ENCODE measurements around the gene CCNA1. TPM values are rescaled to one million over a fixed set of nuclear protein-coding genes. Genes with fewer than 3 reads are reported as not detected.

The CCNA1 gene
- total RNA-seq, 4 donors from 2014 or later, result 0.22 to 0.94 (median 0.56) TPM

DNA sequence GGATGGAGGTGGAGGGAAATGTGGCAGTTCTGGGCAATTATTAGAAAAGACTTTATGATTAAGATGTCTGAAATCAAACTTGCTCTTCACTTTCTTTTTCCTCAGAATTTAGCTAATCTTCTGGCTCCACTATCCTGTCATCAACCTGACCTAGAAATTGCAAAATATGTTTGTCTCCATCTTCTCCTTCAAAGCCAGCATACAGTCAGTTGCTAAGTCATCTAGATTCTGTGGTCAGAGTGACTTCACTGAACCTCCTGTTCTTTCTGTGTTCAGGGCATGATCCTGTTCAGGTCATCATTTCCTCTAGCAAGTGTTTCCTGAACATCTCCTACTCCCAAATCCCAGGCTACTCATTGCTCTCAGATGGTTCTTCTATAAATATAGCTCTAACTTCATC is 10.8 kb upstream of the CCNA1 start:
- Histone ChIP-seq H3K9me3 (no peaks in the 10 kb centered on the region), H3K4me1 (peaks cover 0 to 3% of the 10 kb centered on the region in 2 donors), H3K27me3 (no peaks in the 10 kb centered on the region), H3K27ac (no peak overlapping the region), H3K36me3 (no peaks in the 10 kb centered on the region), H3K4me3 (replicated peaks in 1 of 3) (no peak overlapping the region)
- DNase-seq, result no peak
- intact Hi-C loops (cut with DNase I), result no loop called here
- TF ChIP-seq, protein P1, sequence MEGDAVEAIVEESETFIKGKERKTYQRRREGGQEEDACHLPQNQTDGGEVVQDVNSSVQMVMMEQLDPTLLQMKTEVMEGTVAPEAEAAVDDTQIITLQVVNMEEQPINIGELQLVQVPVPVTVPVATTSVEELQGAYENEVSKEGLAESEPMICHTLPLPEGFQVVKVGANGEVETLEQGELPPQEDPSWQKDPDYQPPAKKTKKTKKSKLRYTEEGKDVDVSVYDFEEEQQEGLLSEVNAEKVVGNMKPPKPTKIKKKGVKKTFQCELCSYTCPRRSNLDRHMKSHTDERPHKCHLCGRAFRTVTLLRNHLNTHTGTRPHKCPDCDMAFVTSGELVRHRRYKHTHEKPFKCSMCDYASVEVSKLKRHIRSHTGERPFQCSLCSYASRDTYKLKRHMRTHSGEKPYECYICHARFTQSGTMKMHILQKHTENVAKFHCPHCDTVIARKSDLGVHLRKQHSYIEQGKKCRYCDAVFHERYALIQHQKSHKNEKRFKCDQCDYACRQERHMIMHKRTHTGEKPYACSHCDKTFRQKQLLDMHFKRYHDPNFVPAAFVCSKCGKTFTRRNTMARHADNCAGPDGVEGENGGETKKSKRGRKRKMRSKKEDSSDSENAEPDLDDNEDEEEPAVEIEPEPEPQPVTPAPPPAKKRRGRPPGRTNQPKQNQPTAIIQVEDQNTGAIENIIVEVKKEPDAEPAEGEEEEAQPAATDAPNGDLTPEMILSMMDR (IDR thresholded peaks at IDR 0.05), result no peak
- no peak for TF ChIP-seq POLR2A (IDR thresholded peaks at IDR 0.05)

DNA sequence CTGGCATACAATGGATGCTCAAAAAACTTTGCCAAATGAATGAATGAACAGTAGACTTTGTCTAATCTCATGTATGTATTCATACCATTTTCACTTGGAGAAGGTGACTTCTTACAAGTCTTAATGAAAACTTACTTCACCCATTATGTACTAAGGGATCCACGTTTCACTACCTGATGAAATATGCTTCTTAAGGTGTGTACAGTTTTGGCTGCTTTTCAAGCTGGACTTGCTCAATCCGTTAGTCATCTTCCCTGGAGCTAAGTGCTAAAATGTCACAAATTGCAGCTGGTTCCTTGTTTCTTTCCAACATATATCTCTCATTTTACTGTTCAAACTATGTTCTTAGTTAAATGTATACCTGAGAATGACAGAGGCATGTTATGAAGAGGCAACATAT is 4.2 kb upstream of the CCNA1 start:
- H3K27ac ChIP-seq, result no peak overlapping the region
- no peaks in the 10 kb centered on the region for H3K27me3 ChIP-seq
- H3K4me1 ChIP-seq, result peaks cover 11 to 23% of the 10 kb centered on the region in 2 donors
- no peaks in the 10 kb centered on the region for H3K36me3 ChIP-seq
- H3K9me3 ChIP-seq, result no peaks in the 10 kb centered on the region
- TF ChIP-seq, protein P1 (IDR thresholded peaks at IDR 0.05), result no peak
- no peak for TF ChIP-seq POLR2A (IDR thresholded peaks at IDR 0.05)
- intact Hi-C loops (cut with DNase I), result no loop called here
- 66 to 73% methylated on average over 2 of the region's 2 CpGs for WGBS, 2 donors
- no peak overlapping the region for H3K4me3 ChIP-seq (replicated peaks in 1 of 3)
- DNase-seq, result no peak

DNA sequence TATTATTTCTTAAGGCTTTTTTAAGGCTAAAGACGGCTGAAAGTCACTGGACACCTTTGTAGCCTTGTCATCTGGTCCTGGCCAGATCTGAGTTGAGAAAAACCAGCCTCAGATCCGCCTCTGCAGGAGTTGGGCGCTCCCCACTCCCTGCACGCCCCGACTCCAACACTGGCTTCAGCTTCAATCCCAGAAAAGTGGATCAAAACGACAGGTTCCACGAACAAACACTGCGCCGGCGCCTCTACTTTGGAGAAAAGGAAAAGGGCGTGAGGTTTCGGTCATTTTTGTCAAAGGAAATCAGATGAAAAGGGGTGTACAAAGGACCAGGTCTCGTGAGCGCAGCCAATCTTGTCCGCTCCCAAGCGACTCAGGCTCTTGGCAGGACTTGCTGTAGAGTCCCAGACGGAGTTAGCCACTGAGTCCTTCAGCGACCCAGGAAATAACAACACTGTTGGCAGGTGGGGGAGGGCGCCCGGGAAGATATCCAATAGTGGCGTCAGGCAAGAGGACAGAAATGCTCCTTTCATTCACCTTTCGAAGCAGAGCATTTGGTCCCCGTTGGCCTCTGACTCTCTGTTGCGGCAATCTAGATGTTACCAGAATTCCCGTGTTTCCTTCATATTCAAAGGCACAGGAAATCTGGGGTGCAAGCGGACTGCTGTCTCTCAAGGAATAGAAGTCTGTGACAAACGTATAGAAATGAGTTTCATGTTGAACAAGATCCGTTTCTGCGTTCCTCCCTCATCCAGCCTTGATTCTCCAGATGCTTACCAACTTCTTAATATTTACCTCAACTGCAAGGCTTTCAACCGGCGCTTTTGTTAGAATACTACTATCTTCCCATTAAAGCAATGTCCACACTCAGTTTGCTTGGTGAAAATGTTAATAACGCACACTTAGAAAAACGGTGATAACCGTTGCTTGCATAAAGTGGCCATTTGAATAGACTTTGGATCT is 1.8 kb upstream of the CCNA1 start:
- WGBS, 2 donors, result 7 to 8% methylated on average over 34 of the region's 34 CpGs
- DNase-seq, result peak; percentile 85
- H3K36me3 ChIP-seq, result no peaks in the 10 kb centered on the region
- no peaks in the 10 kb centered on the region for H3K9me3 ChIP-seq
- intact Hi-C loops (cut with DNase I), result no loop called here
- no peaks in the 10 kb centered on the region for H3K27me3 ChIP-seq
- TF ChIP-seq POLR2A (IDR thresholded peaks at IDR 0.05), result no peak
- TF ChIP-seq, protein P1 (IDR thresholded peaks at IDR 0.05), result no peak
- H3K4me1 ChIP-seq, result peaks cover 11 to 23% of the 10 kb centered on the region in 2 donors
- no peak overlapping the region for H3K4me3 ChIP-seq (replicated peaks in 1 of 3)
- H3K27ac ChIP-seq, result no peak overlapping the region

DNA sequence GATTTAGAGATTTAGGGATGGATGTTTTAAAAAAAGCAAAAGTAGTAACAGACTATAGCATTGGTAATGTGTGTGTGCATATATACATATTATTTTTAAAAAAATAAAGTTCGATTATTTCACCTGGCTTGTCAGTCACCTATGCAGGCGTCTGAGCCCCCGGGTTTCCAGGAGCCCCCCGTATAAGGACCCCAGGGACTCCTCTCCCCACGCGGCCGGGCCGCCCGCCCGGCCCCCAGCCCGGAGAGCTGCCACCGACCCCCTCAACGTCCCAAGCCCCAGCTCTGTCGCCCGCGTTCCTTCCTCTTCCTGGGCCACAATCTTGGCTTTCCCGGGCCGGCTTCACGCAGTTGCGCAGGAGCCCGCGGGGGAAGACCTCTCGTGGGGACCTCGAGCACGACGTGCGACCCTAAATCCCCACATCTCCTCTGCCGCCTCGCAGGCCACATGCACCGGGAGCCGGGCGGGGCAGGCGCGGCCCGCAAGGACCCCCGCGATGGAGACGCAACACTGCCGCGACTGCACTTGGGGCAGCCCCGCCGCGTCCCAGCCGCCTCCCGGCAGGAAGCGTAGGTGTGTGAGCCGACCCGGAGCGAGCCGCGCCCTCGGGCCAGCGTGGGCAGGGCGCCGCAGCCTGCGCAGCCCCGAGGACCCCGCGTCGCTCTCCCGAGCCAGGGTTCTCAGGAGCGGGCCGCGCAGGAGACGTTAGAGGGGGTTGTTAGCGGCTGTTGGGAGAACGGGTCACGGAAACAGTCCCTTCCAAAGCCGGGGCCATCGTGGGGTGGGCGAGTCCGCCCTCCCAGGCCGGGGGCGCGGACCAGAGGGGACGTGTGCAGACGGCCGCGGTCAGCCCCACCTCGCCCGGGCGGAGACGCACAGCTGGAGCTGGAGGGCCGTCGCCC is 840 bp upstream of the CCNA1 start:
- Histone ChIP-seq H3K4me1 (peaks cover 11 to 23% of the 10 kb centered on the region in 2 donors), H3K4me3 (replicated peaks in 1 of 3) (peak overlapping the region in 2 of 3 donors; percentile 16 to 61), H3K27ac (no peak overlapping the region), H3K36me3 (no peaks in the 10 kb centered on the region), H3K27me3 (no peaks in the 10 kb centered on the region), H3K9me3 (no peaks in the 10 kb centered on the region)
- DNase-seq, result peak; percentile 28 to 32
- intact Hi-C loops (cut with DNase I), result no loop called here
- TF ChIP-seq, protein P1 (IDR thresholded peaks at IDR 0.05), result no peak
- TF ChIP-seq POLR2A (IDR thresholded peaks at IDR 0.05), result no peak
- 2% methylated on average over 27 to 34 of the region's 85 CpGs for WGBS, 2 donors
